ENCODE measurements around the gene AVP.

GRCh38 chr20:3077618-3078134 lies 6.8 kb downstream of the AVP start:
- no peak for TF ChIP-seq CTCF (IDR thresholded peaks at IDR 0.05)
- no peak for TF ChIP-seq POLR2A (IDR thresholded peaks at IDR 0.05)

Data from Peyer's patch (tissue), 4 donors.